ENCODE data around the gene HSBP1L1. TPM values are rescaled to one million over a fixed set of nuclear protein-coding genes. Genes with fewer than 3 reads are reported as not detected.

The HSBP1L1 gene
- total and polyA plus RNA-seq, 2 of the 8 experiments (the other 6 are each of a cell fraction or from before 2014, with no cell fraction given) = 1.0 to 1.3 TPM

DNA sequence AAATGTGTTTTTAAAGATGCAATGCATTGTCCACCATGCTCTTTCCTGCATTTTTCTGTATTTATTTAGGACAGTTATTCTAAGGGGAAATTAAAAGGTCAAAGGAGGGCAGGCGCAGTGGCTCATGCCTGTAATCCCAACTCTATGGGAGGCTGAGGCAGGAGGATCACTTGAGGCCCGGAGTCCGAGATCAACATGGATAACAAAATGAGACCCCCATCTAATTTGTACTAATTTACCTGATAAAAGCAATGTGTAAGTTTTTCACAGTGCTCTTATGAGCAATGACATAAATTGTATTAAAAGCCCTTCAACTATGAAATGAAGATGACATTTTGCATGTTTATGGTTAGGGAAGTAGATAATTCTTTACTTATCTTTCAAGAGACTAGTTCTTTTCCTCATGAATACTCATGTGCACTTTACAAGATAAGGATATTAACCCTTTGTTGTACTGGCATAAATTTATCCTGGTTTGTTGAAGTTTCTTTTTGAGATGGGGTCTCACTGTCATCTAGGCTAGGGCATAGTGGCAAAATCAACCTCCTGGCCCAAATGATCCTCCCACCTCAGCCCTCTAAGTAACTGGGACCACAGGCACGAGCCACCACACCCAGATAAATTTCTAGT, 9.7 kb downstream of the HSBP1L1 start (continued):
- TF ChIP-seq RNF2 (IDR thresholded peaks at IDR 0.05; ENCODE audit: borderline replicate concordance, low read depth, low read length, missing control alignments, poor library complexity, severe bottlenecking) (no peak), ZNF274 (IDR thresholded peaks at IDR 0.05; ENCODE audit: borderline replicate concordance, extremely low read depth, low read length) (no peak), SAP30 (IDR thresholded peaks at IDR 0.05; ENCODE audit: insufficient read depth, insufficient replicate concordance, low read length) (no peak), CREB1 (IDR thresholded peaks at IDR 0.05) (no peak), TCF12 (IDR thresholded peaks at IDR 0.05; ENCODE audit: low read depth, low read length) (no peak), KDM1A (IDR thresholded peaks at IDR 0.05; ENCODE audit: borderline replicate concordance, low read length) (no peak), JUND (IDR thresholded peaks at IDR 0.05; ENCODE audit: low read length) (no peak), YY1 (IDR thresholded peaks at IDR 0.05; ENCODE audit: low read depth, low read length) (no peak)
